GM10248 (cell line): Measurements from ENCODE around the gene SHROOM3.

Experiments used
- CTCF ChIA-PET: fragments of 300-600 bp; sonication (Branson Sonifier 250); formaldehyde crosslinking; extraction: SDS; loops from one replicate; lab custom pipeline; 2021; ENCODE audit warnings: antibody characterized with exemption; lab: Yijun Ruan, JAX
- POLR2A ChIA-PET: fragments of 350-650 bp; sonication (Branson Sonifier 250); formaldehyde crosslinking; extraction: SDS; loops from one replicate; lab custom pipeline; 2020; ENCODE audit warnings: antibody characterized with exemption; lab: Yijun Ruan, JAX
- DNase-seq: peaks from one replicate; pipeline ENCODE4 v3.0.0; 2012; ENCODE audit errors: extremely low spot score
- TF ChIP-seq, protein P1 (sequence below): IDR thresholded peaks from 2 replicates; pipeline ENCODE4 v1.5.1; 2012; ENCODE audit warnings: mild to moderate bottlenecking, low read depth; ENCODE audit errors: extremely low read depth, missing control alignments, control extremely low read depth

Gene SHROOM3

DNA sequence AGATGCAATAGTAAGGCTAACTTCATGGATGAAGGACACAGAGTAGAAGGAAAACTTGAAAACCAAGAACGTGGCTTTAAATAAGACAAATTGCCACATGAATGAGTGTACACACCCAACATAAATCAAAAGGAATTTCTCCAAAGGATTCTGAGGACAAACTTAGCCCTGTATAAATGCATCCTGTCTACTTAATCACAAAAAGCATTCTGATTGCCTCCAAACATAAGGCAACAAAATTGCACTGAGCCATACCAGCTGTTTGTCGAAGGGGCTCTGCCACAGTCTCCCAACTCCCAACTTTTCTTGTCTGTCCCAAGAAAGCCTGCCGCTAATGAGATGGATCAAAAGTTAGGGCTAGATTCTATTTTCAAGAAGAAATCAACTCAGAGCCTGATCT lies 268.6 kb downstream of the SHROOM3 start:
- ChIA-PET CTCF (interaction anchor here (1.1 to 2.3 kb wide), 2 partner anchors 18 to 200 kb away, joined by 3 to 7 read pairs; no protein-coding TSS in a partner anchor), POLR2A (no interaction called here)
- DNase-seq = no peak
- TF ChIP-seq, protein P1, sequence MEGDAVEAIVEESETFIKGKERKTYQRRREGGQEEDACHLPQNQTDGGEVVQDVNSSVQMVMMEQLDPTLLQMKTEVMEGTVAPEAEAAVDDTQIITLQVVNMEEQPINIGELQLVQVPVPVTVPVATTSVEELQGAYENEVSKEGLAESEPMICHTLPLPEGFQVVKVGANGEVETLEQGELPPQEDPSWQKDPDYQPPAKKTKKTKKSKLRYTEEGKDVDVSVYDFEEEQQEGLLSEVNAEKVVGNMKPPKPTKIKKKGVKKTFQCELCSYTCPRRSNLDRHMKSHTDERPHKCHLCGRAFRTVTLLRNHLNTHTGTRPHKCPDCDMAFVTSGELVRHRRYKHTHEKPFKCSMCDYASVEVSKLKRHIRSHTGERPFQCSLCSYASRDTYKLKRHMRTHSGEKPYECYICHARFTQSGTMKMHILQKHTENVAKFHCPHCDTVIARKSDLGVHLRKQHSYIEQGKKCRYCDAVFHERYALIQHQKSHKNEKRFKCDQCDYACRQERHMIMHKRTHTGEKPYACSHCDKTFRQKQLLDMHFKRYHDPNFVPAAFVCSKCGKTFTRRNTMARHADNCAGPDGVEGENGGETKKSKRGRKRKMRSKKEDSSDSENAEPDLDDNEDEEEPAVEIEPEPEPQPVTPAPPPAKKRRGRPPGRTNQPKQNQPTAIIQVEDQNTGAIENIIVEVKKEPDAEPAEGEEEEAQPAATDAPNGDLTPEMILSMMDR = no peak

DNA sequence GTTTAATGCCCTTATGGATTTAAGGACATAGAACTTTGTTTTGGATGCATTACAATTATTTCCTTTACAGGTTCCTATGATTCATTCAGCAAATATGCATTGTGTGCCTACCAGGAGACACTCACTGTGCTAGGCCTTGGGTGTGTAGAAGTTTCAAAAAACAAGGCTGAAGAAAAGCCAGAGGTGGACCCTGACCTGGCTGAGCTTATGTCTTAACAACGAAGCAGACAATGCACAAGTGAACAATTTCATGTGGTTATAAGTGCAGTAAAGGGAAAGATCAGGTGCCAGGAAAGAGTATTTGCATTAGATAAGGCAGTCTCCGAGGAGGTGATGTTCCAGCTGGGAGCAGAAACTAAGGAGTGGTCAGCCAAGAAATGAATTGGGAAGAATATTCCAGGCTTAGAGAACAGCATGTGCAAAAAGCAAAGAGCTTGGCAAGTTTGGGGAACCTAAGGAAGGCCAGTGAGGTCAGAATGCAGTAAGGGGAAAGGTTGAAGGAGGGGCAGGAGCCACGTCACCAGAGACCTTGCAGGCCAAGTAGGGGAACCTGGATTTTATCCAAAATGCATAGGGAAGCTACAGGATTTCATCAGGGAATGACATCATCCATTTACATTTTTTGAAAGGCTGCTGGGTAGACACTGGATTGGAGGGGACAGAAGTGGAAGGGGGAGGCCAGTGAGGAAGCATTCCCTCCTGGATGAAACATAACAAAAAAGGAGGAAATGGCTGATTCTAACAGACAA lies 269.3 kb downstream of the SHROOM3 start:
- TF ChIP-seq, protein P1 = no peak
- DNase-seq = no peak
- POLR2A ChIA-PET = no interaction called here
- CTCF ChIA-PET = interaction anchor here (2.3 kb wide), 1 partner anchor 18 kb away, joined by 7 read pairs; no protein-coding TSS in a partner anchor

DNA sequence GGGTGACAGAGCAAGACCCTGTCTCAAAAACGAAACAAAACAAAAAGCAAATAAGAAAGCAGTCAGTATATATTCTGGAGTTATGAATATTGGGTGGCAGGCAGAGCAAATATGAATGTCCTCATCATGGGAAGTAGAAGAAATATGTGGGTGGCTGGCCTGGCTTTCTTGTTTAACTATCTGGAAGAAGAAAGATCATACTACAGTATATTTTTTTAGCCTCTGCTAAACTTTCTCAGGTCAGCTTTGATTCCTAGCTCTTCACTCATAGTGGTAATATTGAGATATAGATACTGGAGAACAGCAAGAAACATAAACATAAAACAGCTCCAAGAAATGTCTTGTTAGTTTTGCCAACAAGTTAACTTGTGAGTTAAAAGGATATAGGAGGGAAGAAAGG lies 270.4 kb downstream of the SHROOM3 start:
- no peak for DNase-seq
- TF ChIP-seq, protein P1 = no peak
- ChIA-PET CTCF (interaction anchor here (0.6 to 0.9 kb wide), 2 partner anchors 10 to 119 kb away, joined by 3 read pairs; no protein-coding TSS in a partner anchor), POLR2A (no interaction called here)

DNA sequence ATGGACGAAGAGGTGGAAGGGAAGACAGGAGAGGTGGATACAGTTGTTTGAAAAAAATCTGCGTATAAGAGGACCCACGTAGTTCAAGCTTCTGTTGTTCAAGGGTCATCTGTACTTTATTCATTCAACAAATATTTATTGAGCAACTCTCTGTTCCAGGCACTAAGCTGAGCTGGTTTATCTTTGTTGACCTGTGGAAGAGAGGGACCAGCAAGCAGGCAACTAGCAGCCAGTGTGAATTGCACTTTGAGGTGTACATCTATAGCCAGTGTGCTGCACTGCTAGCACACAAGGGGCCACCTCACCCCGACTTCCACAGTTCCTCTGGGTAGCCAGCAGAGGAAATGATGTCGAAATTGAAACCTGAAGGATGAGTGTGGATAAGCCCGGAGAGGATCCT lies 271.6 kb downstream of the SHROOM3 start:
- ChIA-PET POLR2A (no interaction called here), CTCF (no interaction called here)
- DNase-seq = no peak
- TF ChIP-seq, protein P1 = no peak

DNA sequence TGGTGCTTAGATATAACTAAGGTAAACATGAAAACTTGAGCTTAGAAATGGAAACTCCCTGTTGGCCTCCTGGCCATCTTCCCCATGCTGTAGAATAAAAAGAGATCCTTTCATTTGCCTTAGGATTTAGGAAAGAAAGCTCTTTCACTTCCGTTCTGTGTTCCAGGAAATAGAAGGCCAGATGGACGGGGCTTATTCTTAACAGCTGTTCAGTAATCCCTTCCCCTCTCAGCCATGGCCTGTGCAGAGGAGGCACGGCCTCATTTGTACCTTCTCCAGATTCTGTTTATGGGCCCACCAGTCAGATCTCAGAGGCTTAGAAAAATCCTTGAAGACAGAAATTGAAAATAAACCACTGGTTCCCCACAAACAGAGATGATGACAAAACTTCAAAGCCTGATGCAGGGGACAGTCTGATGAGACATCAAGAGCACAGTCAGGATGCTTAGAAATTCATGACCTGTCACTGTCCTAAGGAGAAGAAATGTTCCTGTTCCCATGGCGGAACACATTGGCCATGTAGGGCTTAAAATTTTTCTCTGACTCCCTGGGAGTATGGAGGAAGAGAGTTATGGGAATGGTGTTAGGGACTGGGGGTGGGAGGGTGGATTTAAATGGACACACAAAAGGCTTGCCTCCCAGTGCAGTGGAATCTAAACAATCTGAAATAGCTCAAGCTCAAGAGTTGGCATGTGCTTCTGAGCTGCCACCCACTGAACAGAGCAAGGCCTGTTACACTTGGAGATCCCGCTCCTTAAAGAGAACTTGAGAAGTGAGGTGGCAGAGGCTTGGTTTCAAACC lies 274.1 kb downstream of the SHROOM3 start:
- POLR2A ChIA-PET = no interaction called here
- no peak for DNase-seq
- CTCF ChIA-PET = interaction anchor here (1.2 kb wide), 1 partner anchor 11 kb away, joined by 4 read pairs; no protein-coding TSS in a partner anchor
- TF ChIP-seq, protein P1 = no peak

DNA sequence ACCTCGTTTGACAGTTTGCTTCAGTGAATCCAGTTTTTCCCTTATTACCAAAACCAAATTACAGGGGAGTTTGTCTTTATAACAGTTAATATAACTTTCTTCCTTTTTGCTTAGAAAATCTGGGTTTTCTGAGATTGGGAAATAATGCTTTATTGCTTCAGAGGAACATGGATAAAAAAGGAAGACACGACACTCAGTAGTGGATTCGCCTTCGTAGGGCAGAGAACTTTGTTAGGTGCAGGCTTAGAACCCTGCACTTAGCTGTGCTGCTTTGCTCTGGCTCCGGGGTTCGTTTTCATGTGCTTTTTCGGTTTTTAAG lies 274.7 kb downstream of the SHROOM3 start:
- TF ChIP-seq, protein P1 = no peak
- CTCF ChIA-PET = interaction anchor here (0.9 kb wide), 1 partner anchor 9 kb away, joined by 3 read pairs; no protein-coding TSS in a partner anchor

More for the DNA sequence above, 274.7 kb downstream of the SHROOM3 start:
- DNase-seq = no peak
- POLR2A ChIA-PET = no interaction called here
